Neural progenitor cell (in vitro differentiated cells): ENCODE data around the gene FANCC. TPM values are rescaled to one million over a fixed set of nuclear protein-coding genes. Genes with fewer than 3 reads are reported as not detected.

Experiments
- DNase-seq: peaks from one replicate; pipeline ENCODE4 v3.0.0-alpha.2; 2016; ENCODE audit warnings: low spot score
- H2AFZ ChIP-seq: fragments of 200-600 bp; sonication (generic); replicated peaks from 2 replicates; pipeline ENCODE4 v1.6.1; 2016; ENCODE audit warnings: antibody characterized with exemption
- H3F3A ChIP-seq: fragments of 200-600 bp; sonication (generic); 2 replicates; pipeline ENCODE4 v1.6.1; 2016; ENCODE audit warnings: antibody characterized with exemption, low read depth
- H3K27ac ChIP-seq: fragments of 200-600 bp; sonication (generic); 2 replicates; pipeline ENCODE4 v1.5.1; 2016; ENCODE audit warnings: mild to moderate bottlenecking
- H3K27me3 ChIP-seq: fragments of 200-600 bp; sonication (generic); 2 replicates; pipeline ENCODE4 v1.6.1; 2016; ENCODE audit warnings: mild to moderate bottlenecking, moderate library complexity
- H3K36me3 ChIP-seq: fragments of 200-600 bp; sonication (generic); 2 replicates; pipeline ENCODE4 v1.5.1; 2016
- H3K4me1 ChIP-seq: fragments of 200-600 bp; sonication (generic); 2 replicates; pipeline ENCODE4 v1.6.1; 2016; ENCODE audit warnings: mixed run types
- H3K4me2 ChIP-seq: fragments of 200-600 bp; sonication (generic); 2 replicates; pipeline ENCODE4 v1.6.1; 2016
- H3K4me3 ChIP-seq: fragments of 200-600 bp; sonication (generic); 2 replicates; pipeline ENCODE4 v1.5.1; 2016
- H3K79me2 ChIP-seq: fragments of 200-600 bp; sonication (generic); 2 replicates; pipeline ENCODE4 v1.6.1; 2016; ENCODE audit warnings: low read depth
- H3K9ac ChIP-seq: fragments of 200-600 bp; sonication (generic); 2 replicates; pipeline ENCODE4 v1.6.1; 2016
- H3K9me3 ChIP-seq: fragments of 200-600 bp; sonication (generic); 2 replicates; pipeline ENCODE4 v1.5.1; 2016; ENCODE audit warnings: low read depth
- H4K20me1 ChIP-seq: fragments of 200-600 bp; sonication (generic); 2 replicates; pipeline ENCODE4 v1.6.1; 2016; ENCODE audit warnings: low read depth
- H3K27ac Mint-ChIP-seq: 3 replicates; pipeline ENCODE4 v1.8.0; 2021; ENCODE audit warnings: mixed read lengths
- H3K27me3 Mint-ChIP-seq: 2 replicates; pipeline ENCODE4 v1.8.0; 2022; ENCODE audit warnings: low read depth, mild to moderate bottlenecking, inconsistent platforms, moderate library complexity, mixed read lengths; ENCODE audit not compliant: insufficient read depth
- H3K36me3 Mint-ChIP-seq: 3 replicates; pipeline ENCODE4 v1.8.0; 2021; ENCODE audit warnings: mixed read lengths
- H3K4me1 Mint-ChIP-seq: 3 replicates; pipeline ENCODE4 v1.8.0; 2021; ENCODE audit warnings: mixed read lengths
- H3K4me3 Mint-ChIP-seq: 3 replicates; pipeline ENCODE4 v1.8.0; 2021; ENCODE audit warnings: mild to moderate bottlenecking, moderate library complexity, mixed read lengths
- H3K9me3 Mint-ChIP-seq: 3 replicates; pipeline ENCODE4 v1.8.0; 2020; ENCODE audit warnings: mixed read lengths
- EZH2 ChIP-seq: fragments of 200-600 bp; sonication (generic); IDR thresholded peaks from 2 replicates; pipeline ENCODE4 v1.6.1; 2017; ENCODE audit warnings: antibody characterized with exemption, mild to moderate bottlenecking, moderate library complexity
- EZH2phosphoT487 ChIP-seq: fragments of 200-600 bp; sonication (generic); IDR thresholded peaks from 2 replicates; pipeline ENCODE4 v1.6.1; 2017; ENCODE audit warnings: antibody characterized with exemption
- total RNA-seq: library from RNA; depleted of rRNA; stranded (reverse); fragments of >200 nt; gene quantifications from 2 replicates; pipeline ENCODE4 v1.2.3, GENCODE V29; 2015; ENCODE audit warnings: low replicate concordance
- TF ChIP-seq, protein P1 (sequence below): fragments of 200-600 bp; sonication (generic); IDR thresholded peaks from 2 replicates; pipeline ENCODE4 v1.5.1; 2017; ENCODE audit warnings: antibody characterized with exemption, mild to moderate bottlenecking

FANCC gene
- total RNA-seq, 1 donor from 2014 or later = 49.6 TPM

DNA sequence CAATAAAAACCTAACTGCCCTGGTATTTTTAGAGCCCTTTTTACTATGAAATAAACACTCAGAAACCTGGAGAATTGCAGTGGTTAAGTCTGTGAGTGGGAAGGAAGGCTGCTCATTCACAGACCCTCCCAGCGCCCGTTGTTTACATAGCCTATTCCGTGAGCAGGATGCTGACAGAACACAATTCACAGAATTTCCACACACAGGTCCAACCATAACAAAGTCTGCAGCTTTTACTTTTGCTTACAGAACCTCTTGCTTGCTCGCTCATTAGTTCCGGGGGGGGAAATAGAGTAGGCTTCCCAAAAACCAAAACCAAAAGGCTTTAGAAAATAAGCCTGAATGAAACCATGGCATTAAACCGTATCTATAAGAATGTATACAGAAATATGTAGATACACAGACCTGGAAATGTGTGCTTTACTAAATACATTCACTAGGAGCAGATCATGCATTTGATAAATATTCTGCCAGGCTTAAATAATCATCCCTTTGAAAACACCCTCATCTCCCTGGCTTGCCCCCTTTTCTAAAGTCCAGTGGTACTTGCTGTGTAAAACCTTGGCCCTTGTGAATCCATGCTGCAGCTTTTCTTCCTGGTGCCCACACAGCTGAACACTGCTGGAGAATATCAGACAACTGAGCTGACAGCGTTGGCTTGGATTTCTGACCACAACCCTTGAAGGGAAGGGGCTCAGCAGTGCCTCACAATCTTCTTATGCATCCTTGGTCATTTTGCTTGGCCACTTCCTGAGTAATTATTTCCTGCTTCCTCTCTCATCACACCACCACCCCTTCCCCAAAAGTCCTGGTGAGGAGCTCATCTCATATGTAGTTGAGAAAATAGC is 128.0 kb downstream of the FANCC start:
- peak overlapping the region; percentile 8 for H3K27ac Mint-ChIP-seq
- Histone ChIP-seq H3K9me3 (no peaks in the 10 kb centered on the region), H3K4me1 (no peaks in the 10 kb centered on the region), H3K79me2 (no peaks in the 10 kb centered on the region), H3K4me3 (no peak overlapping the region), H4K20me1 (no peaks in the 10 kb centered on the region), H2AFZ (no peak overlapping the region), H3K27ac (no peak overlapping the region), H3K9ac (no peak overlapping the region), H3K36me3 (no peaks in the 10 kb centered on the region), H3K4me2 (no peak overlapping the region), H3F3A (no peaks in the 10 kb centered on the region), H3K27me3 (no peaks in the 10 kb centered on the region)
- TF ChIP-seq EZH2phosphoT487 = no peak
- no peak for TF ChIP-seq EZH2
- TF ChIP-seq, protein P1, sequence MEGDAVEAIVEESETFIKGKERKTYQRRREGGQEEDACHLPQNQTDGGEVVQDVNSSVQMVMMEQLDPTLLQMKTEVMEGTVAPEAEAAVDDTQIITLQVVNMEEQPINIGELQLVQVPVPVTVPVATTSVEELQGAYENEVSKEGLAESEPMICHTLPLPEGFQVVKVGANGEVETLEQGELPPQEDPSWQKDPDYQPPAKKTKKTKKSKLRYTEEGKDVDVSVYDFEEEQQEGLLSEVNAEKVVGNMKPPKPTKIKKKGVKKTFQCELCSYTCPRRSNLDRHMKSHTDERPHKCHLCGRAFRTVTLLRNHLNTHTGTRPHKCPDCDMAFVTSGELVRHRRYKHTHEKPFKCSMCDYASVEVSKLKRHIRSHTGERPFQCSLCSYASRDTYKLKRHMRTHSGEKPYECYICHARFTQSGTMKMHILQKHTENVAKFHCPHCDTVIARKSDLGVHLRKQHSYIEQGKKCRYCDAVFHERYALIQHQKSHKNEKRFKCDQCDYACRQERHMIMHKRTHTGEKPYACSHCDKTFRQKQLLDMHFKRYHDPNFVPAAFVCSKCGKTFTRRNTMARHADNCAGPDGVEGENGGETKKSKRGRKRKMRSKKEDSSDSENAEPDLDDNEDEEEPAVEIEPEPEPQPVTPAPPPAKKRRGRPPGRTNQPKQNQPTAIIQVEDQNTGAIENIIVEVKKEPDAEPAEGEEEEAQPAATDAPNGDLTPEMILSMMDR = no peak
- peaks cover 9% of the 10 kb centered on the region for H3K36me3 Mint-ChIP-seq
- no peak for DNase-seq
- peaks cover 21% of the 10 kb centered on the region for H3K4me1 Mint-ChIP-seq
- no peaks in the 10 kb centered on the region for H3K27me3 Mint-ChIP-seq
- H3K4me3 Mint-ChIP-seq = no peak overlapping the region
- H3K9me3 Mint-ChIP-seq = no peaks in the 10 kb centered on the region

DNA sequence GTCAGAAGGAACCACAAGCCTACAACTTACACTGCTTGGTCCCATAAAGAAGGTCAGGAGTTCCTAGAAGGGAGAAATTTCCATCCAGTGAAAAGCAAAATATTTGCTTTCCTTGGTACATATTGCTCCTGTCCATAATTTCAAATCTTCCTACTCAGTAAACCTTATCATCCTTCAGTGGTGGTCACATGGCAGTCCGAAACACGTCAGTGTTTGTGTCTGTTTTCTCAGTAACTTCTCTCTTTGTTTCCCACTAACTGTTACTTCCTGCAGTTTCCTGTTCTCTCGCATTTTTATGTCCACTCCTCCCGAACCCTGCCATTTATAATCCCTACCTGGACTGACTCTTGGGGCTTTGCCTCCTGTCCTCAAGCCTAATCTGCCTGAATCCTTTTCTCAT is 129.1 kb downstream of the FANCC start:
- H3K9ac ChIP-seq = no peak overlapping the region
- H3K4me3 Mint-ChIP-seq = no peak overlapping the region

DNA sequence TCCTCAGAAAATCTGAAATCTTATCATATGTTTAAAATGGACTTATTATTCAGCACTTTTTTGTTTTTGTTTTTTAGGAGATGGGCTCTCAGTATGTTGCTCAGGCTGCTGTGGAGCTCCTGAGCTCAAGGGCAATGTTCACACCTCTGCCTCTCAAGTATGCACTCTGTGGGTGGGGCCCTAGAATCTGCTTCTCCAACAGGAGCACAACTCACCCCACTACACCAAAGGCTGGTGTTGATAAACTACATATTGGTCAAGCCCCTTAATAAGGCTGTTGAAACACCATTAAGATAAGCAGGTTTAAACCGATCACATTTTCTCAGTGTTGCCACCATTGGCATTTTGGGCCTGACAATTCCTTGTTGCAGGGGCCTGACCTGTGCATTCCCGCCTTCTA is 131.6 kb downstream of the FANCC start:
- Histone ChIP-seq H3K27me3 (no peaks in the 10 kb centered on the region), H2AFZ (no peak overlapping the region), H3K27ac (no peak overlapping the region), H3K4me2 (no peak overlapping the region), H4K20me1 (no peaks in the 10 kb centered on the region), H3K36me3 (no peaks in the 10 kb centered on the region), H3K9ac (no peak overlapping the region), H3K9me3 (no peaks in the 10 kb centered on the region), H3F3A (peaks cover 3% of the 10 kb centered on the region), H3K4me1 (peaks cover 4% of the 10 kb centered on the region), H3K4me3 (no peak overlapping the region), H3K79me2 (no peaks in the 10 kb centered on the region)
- Mint-ChIP-seq H3K27ac (no peak overlapping the region), H3K9me3 (no peaks in the 10 kb centered on the region), H3K27me3 (peaks cover 3% of the 10 kb centered on the region), H3K4me1 (peaks cover 32% of the 10 kb centered on the region), H3K4me3 (no peak overlapping the region), H3K36me3 (peaks cover 6% of the 10 kb centered on the region)
- no peak for DNase-seq
- TF ChIP-seq, protein P1 = no peak
- no peak for TF ChIP-seq EZH2phosphoT487
- no peak for TF ChIP-seq EZH2

More for the DNA sequence above, 129.1 kb downstream of the FANCC start:
- Histone ChIP-seq H3K36me3 (no peaks in the 10 kb centered on the region), H2AFZ (no peak overlapping the region), H3K4me1 (peaks cover under 1% of the 10 kb centered on the region), H3K27ac (no peak overlapping the region), H3K27me3 (no peaks in the 10 kb centered on the region), H4K20me1 (no peaks in the 10 kb centered on the region), H3K79me2 (no peaks in the 10 kb centered on the region), H3K4me2 (no peak overlapping the region), H3K4me3 (no peak overlapping the region), H3F3A (no peaks in the 10 kb centered on the region), H3K9me3 (no peaks in the 10 kb centered on the region)
- H3K9me3 Mint-ChIP-seq = no peaks in the 10 kb centered on the region
- peaks cover 23% of the 10 kb centered on the region for H3K4me1 Mint-ChIP-seq
- no peak for DNase-seq
- H3K27ac Mint-ChIP-seq = no peak overlapping the region
- TF ChIP-seq EZH2phosphoT487 (no peak), EZH2 (no peak)
- TF ChIP-seq, protein P1 = no peak
- peaks cover 7% of the 10 kb centered on the region for H3K36me3 Mint-ChIP-seq
- no peaks in the 10 kb centered on the region for H3K27me3 Mint-ChIP-seq
